LNCAP (cell line): Measurements from ENCODE around the gene KRT8.

Experiments
- TF ChIP-seq, protein P1 (sequence below): fragments of 450-650 bp; IDR thresholded peaks from 2 replicates; pipeline ENCODE4 v1.5.1; 2017; ENCODE audit warnings: mild to moderate bottlenecking

KRT8 gene

DNA sequence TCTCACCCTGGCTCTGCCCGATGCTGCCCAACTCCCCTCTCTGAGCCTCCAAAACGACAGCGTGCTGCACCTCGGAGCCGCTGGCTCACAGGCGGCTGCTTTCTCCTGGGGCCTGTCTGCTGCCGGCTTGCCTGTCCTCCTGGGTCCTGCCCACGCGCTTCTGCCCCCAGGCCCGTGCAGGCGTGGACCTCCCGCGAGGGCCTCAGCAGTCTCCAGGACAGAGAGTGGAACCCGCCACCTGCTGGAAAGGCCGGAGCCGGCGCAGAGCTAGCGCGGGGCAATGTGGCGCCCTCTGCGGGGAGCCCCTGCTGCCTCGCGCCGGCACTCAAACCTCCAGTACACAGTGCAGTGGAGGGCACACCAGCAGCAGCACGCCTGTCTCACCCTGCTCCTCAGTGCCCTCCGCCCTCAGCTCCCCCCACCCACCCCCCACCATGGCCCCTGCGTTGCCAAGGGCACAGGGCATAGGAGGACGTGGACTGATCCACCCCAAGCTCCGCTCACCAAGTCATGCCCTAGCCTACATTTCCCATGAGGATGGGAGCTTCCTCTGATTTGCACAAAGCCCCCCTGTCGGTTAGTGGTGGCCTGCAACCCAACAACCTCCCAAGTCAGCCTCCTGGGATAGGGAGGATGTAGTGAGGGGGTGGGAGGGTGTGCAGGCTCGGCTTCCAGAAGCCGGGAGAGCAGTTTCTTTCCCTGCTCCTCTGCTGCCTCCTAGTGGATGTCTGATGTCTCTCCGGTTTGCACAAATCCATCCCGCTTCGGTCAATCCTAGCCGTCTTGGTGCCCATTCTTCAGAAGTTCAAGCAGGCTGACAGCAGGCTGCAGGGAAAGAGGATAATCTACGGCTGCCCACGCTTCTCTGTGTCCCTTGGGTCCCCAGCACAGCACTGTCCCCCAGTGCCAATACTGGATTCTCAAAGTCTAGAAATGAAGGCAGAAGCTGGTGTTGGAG is 25.2 kb downstream of the KRT8 start:
- TF ChIP-seq, protein P1, sequence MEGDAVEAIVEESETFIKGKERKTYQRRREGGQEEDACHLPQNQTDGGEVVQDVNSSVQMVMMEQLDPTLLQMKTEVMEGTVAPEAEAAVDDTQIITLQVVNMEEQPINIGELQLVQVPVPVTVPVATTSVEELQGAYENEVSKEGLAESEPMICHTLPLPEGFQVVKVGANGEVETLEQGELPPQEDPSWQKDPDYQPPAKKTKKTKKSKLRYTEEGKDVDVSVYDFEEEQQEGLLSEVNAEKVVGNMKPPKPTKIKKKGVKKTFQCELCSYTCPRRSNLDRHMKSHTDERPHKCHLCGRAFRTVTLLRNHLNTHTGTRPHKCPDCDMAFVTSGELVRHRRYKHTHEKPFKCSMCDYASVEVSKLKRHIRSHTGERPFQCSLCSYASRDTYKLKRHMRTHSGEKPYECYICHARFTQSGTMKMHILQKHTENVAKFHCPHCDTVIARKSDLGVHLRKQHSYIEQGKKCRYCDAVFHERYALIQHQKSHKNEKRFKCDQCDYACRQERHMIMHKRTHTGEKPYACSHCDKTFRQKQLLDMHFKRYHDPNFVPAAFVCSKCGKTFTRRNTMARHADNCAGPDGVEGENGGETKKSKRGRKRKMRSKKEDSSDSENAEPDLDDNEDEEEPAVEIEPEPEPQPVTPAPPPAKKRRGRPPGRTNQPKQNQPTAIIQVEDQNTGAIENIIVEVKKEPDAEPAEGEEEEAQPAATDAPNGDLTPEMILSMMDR = peak; percentile 82

DNA sequence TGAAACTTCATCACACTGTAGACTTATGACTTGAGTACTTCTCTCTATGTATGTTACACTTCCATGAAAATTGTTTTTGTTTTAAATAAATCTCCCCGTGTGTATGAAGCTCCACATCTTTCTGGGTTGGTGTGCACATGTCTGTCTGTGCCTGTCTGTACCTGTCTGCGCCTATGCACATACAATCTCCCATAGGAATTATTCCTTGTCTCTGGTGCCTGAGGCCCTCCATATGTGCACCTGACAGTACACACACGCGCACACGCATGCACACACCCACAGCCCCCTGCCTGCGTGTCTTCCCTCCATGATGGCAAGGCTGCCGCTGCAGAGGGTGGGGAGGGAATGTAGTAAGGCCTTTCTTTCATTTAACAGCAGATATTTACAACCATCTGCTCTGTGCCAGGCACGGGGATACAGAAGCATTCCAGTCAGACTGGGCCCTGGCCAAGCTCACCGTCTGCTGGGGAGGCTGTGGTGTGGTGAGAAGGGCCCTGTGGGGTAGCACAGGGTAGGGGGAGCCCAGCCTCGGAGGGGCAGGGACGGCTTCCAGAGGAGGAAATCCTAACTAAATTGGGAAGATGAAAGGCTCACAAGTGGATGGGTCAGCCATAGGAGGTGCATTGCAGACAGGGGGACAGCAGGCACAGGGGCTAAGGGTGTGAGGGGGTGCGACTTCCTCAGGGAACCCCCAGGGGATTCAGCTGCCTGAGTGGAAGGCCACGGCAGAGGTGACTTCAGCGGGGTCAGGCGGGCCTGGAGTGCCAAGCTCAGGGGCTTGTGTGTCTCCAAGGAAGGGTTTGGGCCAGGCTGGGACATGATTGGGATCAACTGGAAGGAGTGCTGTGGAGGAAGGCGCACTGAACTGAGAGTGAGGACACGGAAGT is 26.1 kb downstream of the KRT8 start:
- TF ChIP-seq, protein P1 = no peak

DNA sequence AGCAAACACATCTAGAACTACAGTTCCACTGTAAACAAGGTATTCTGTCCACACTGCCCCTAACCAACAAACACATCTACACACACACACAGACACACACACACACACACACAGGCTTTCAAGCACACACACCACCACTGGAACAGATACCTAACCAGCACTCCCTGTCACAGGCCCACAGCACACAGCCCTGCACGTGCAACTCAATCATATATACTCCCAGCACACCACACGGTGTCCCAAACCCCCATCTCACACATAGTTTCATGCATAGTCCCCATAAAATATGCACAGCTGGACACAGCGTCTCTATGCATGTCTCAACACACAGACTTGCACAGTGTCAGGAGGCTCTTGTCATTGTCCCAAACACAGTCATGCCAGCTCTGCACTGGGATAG is 27.6 kb downstream of the KRT8 start:
- TF ChIP-seq, protein P1 = no peak

DNA sequence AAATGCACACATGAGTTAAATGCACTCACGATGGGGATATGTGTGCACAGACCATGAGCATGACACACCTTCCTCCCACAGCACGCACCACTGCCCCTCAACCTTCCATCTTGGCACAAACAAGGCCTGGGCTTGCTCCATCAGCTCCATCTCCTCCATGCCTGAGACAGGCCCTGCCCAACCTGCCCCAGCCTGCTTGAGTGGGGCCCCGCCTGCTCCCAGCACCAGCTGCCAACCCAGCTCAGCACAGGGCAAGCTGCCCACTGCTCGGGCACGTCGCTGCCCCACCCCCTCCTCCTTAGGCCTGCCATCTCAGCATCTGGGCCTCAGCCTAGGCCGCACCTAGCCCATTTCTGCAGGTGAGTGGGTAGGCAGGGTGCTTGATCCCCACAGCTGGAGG is 28.5 kb downstream of the KRT8 start:
- TF ChIP-seq, protein P1 = no peak

DNA sequence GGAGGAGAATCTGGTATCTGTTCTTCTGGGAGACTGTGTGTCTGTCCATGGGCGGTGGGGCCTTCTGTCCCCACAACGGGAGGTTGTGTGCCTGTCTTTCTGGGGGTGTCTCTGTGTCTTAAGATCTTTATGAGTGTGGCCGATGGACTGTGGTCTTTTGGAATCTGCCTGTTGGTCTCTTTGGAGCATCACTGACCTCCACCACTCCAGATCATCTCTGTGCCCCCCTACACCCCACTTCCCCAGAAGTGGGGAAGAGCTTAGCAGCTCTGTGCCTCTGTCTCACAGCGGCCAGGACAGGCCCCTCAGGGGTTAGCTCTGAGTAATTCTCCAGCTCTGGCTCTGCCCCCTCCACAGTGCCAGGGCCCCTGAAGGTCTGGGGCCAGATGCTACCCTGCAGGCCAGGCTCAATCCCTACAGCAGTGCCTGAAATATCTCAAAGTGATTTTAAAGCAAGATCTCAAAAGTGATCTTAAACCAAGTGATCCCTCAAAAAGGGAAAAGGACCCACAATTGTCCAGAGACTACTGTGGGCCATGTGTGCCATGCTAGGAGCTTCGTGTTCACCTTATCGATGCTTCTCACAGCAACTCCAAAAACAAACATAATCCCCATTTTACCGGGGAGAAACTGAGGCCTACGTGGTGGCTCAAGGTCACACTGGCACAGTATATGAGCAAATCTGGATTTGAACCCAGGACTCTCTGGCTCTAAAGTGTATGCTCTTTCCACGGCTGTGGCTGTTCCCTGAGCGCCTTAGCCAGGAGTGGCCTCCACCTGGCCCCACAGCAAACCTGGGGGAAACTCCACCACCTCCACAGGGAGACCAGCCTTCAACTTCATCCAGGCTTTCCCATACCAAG is 30.1 kb downstream of the KRT8 start:
- TF ChIP-seq, protein P1 = no peak

DNA sequence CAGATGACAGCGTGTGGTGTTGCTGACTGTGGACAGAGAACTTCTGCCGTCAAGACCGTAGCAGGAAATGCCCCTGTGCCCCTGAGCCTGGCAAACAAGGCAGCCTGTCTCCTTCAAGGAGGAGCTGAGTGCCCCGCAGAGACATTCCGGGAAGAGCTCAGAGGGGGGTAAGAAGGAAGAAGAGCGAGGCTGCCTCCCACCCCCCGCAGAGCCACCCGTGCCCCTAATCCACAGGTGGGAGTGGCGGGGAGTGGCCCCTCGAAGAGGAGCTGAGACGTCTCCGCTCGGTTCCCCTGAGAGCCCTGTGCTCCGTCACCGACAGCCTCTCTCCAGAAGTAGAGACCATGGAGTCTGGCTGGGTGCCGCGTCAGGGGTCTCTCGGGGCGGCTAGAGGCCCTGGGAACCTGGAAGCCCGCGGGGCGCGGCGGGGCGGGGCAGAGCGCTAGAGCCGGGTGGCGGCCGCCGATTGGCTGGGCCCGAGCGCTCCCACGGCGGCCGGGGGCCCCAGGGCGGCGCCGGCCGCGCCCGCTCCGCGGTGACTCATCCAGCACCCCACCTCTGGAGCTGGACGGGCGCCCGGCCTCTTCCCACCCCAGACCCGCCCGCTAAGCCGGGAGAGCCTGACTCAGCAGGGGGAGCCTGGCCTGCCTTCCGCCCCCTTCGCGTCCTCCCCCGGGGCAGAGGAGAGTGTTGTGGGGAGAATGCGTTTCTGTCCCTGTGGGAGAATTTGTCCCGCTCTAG is 30.9 kb downstream of the KRT8 start:
- TF ChIP-seq, protein P1 = no peak
